Ovary (tissue), 9 donors: ENCODE results near the gene RAP1A. TPM values are rescaled to one million over a fixed set of nuclear protein-coding genes. Genes with fewer than 3 reads are reported as not detected.

Source experiments
- DNase-seq, 5 donors: peaks; one replicate each; pipeline ENCODE4 v3.0.0-alpha.2; 2019 to 2020
- H3K27ac ChIP-seq, 2 donors: fragments of 200-600 bp; one replicate each; pipeline versions ENCODE4 v1.5.1 to v1.8.0; 2019 to 2022
- H3K27me3 ChIP-seq: fragments of 200-600 bp; one replicate; pipeline ENCODE4 v1.8.0; 2022
- H3K36me3 ChIP-seq: fragments of 200-600 bp; sonication (generic); one replicate; pipeline ENCODE4 v1.5.1; 2019
- H3K4me1 ChIP-seq: one replicate; pipeline ENCODE4 v1.8.1; 2013; ENCODE audit warnings: mild to moderate bottlenecking, moderate library complexity; ENCODE audit not compliant: insufficient read depth
- H3K4me3 ChIP-seq: fragments of 200-600 bp; sonication (generic); one replicate; pipeline ENCODE4 v1.5.1; 2017
- H3K9me3 ChIP-seq, 2 donors: fragments of 200-600 bp in 1 of 2; sonication (generic) in 1 of 2; one replicate each; pipeline versions ENCODE4 v1.5.1 to v1.8.1; 2013 to 2019; ENCODE audit warnings: mild to moderate bottlenecking in 1 of 2, moderate library complexity in 1 of 2
- CTCF ChIP-seq, 3 donors: fragments of 450-650 bp in 2 of 3; fragments of 200-600 bp in 1 of 3; IDR thresholded peaks; one replicate each; pipeline versions ENCODE4 v1.5.1 to v1.8.0; 2016 to 2022; ENCODE audit warnings: antibody characterized with exemption in 3 of 3, mild to moderate bottlenecking in 1 of 3
- EP300 ChIP-seq: sonication (generic); formaldehyde crosslinking; IDR thresholded peaks from one replicate; pipeline ENCODE4 v1.6.1; 2017; ENCODE audit warnings: antibody characterized with exemption
- POLR2A ChIP-seq: fragments of 450-650 bp; IDR thresholded peaks from one replicate; pipeline ENCODE4 v1.6.1; 2017; ENCODE audit warnings: antibody characterized with exemption, mild to moderate bottlenecking, moderate library complexity
- WGBS, 3 donors: extraction: QIAGEN DNeasy Blood & Tissue Kit in 1 of 3; methylation state at CpG; one replicate each; pipeline versions ENCODE4 v1.1.5 to v1.1.7; 2013 to 2017; 5-methylcytosine and 5-hydroxymethylcytosine counted together
- intact Hi-C, 4 donors: fragments of 100-400 bp; cut with DNase I; formaldehyde crosslinking; loops; one replicate each; pipeline versions ENCODE4 v1.11.0 to v1.15.1; 2022 to 2023
- polyA plus RNA-seq, 2 donors: library from polyadenylated mRNA; stranded (reverse); fragments of 200-250 nt in 1 of 2; fragments of 350-450 nt in 1 of 2; fragmentation: Illumina TruSeq in 1 of 2; extraction: RNeasy Lipid Tissue Mini Kit (QIAGEN cat#74804) in 1 of 2; gene quantifications; one replicate each; pipeline ENCODE4 v1.2.3, GENCODE V29; 2013 to 2014
- small RNA-seq: library from RNA; depleted of rRNA; stranded (forward); fragments of <200 nt; gene quantifications from one replicate; pipeline ENCODE3, GENCODE V24; 2016
- total RNA-seq, 7 donors: library from RNA; depleted of rRNA in 2 of 7; stranded (reverse); fragments of >200 nt in 2 of 7; fragmentation: NEBNext Ultra II Directional in 3 of 7; extraction: Animal tissue kit (Norgen Biotek cat#: 25700) in 3 of 7; gene quantifications; one replicate each; pipeline versions ENCODE4 v1.1.0 to v1.2.4, GENCODE V29; 2016 to 2023
- donor health status: DM: no; HTN: no; CAD: no; lungs with moderate emphysema.
- donor health status: DM: no; HTN: no; CAD: no.
- donor health status: Bipolar disorder and iron deficiency.
- donor health status: DM: yes; HTN: yes; CAD: no.
- donor health status: DM: no; HTN: no; CAD: no.
- donor health status: DM: yes; HTN: yes; CAD: no.

The RAP1A gene
- total and polyA plus RNA-seq, 9 donors = 22.2 to 118 (median 59.1) TPM

GRCh38 chr1:111761717-111762116, 142.1 kb downstream of the RAP1A start:
- Histone ChIP-seq H3K27me3 (no peaks in the 10 kb centered on the region), H3K36me3 (no peaks in the 10 kb centered on the region), H3K9me3 (no peaks in the 10 kb centered on the region), H3K4me1 (peaks cover 1% of the 10 kb centered on the region), H3K27ac (no peak overlapping the region), H3K4me3 (no peak overlapping the region)
- DNase-seq = no peak
- no peak for TF ChIP-seq EP300
- no peak for TF ChIP-seq CTCF (IDR thresholded peaks at IDR 0.05)
- TF ChIP-seq POLR2A = no peak
- 93 to 99% (median 96%) methylated on average over 2 of the region's 2 CpGs for WGBS, 3 donors
- intact Hi-C loops = no loop called here

- Histone ChIP-seq H3K27me3 (no peaks in the 10 kb centered on the region), H3K27ac (no peak overlapping the region), H3K36me3 (no peaks in the 10 kb centered on the region), H3K4me1 (peaks cover 1% of the 10 kb centered on the region), H3K4me3 (no peak overlapping the region), H3K9me3 (no peaks in the 10 kb centered on the region)
- no peak for TF ChIP-seq CTCF (IDR thresholded peaks at IDR 0.05)
- TF ChIP-seq POLR2A = no peak
- no peak for TF ChIP-seq EP300
- WGBS, 3 donors = 74 to 86% (median 84%) methylated on average over 2 of the region's 2 CpGs
- intact Hi-C loops = no loop called here
- DNase-seq = no peak
Measured at GRCh38 chr1:111762332-111762731, 142.7 kb downstream of the RAP1A start.

Small RNA genes within 50 kb of the gene (small RNA-seq; reads per million reads assigned to genes)
- gene INKA2 (not detected), gene RNU6-151P (not detected)

Other genes starting within 250 kb of the RAP1A start
- gene OVGP1, start 192.1 kb upstream of the RAP1A start, total RNA-seq = 100 to 1,000 TPM in 2 of 7 donors, 10 to 100 TPM in 3, 1 to 10 TPM in 2; 1.8 to 518 (median 43.5) TPM
- 1 to 10 TPM; 2.3 to 3.1 TPM for gene OVGP1, start 192.1 kb upstream of the RAP1A start, polyA plus RNA-seq
- gene WDR77, start 170.5 kb upstream of the RAP1A start, total RNA-seq = 10 to 100 TPM; 14.5 to 68.4 (median 21.7) TPM
- gene WDR77, start 170.5 kb upstream of the RAP1A start, polyA plus RNA-seq = 10 to 100 TPM; 12.7 to 23.8 TPM
- gene ATP5PB, start 170.3 kb upstream of the RAP1A start, total RNA-seq = 100 to 1,000 TPM; 125 to 152 (median 136) TPM
- gene ATP5PB, start 170.3 kb upstream of the RAP1A start, polyA plus RNA-seq = 100 to 1,000 TPM; 183 to 277 TPM
- 10 to 100 TPM in 4 of 7 donors, 1 to 10 TPM in 3; 5.4 to 20.0 (median 11.0) TPM for gene C1orf162, start 145.8 kb upstream of the RAP1A start, total RNA-seq
- 10 to 100 TPM in 1 of 2 donors, 1 to 10 TPM in 1; 8.6 to 41.8 TPM for gene C1orf162, start 145.8 kb upstream of the RAP1A start, polyA plus RNA-seq
- 1 to 10 TPM; 1.4 to 7.2 (median 3.8) TPM for gene ADORA3, start 116.2 kb upstream of the RAP1A start, total RNA-seq
- gene ADORA3, start 116.2 kb upstream of the RAP1A start, polyA plus RNA-seq = 10 to 100 TPM in 1 of 2 donors, 1 to 10 TPM in 1; 2.4 to 11.1 TPM
- gene TMIGD3, start 116.2 kb upstream of the RAP1A start, total RNA-seq = 1 to 10 TPM in 4 of 7 donors, under 1 TPM in 1, not detected in 2; 0.78 to 3.2 (median 2.6) TPM
- 1 to 10 TPM in 1 of 2 donors, under 1 TPM in 1; 0.87 to 2.6 TPM for gene TMIGD3, start 116.2 kb upstream of the RAP1A start, polyA plus RNA-seq
- gene INKA2, start 119.6 kb downstream of the RAP1A start, total RNA-seq = 10 to 100 TPM in 4 of 7 donors, 1 to 10 TPM in 3; 2.9 to 22.2 (median 10.5) TPM
- 1 to 10 TPM; 2.3 to 4.1 TPM for gene INKA2, start 119.6 kb downstream of the RAP1A start, polyA plus RNA-seq
- gene DDX20, start 136.1 kb downstream of the RAP1A start, total RNA-seq = 10 to 100 TPM; 10.6 to 26.9 (median 14.5) TPM
- gene DDX20, start 136.1 kb downstream of the RAP1A start, polyA plus RNA-seq = 10 to 100 TPM in 1 of 2 donors, 1 to 10 TPM in 1; 7.3 to 10.5 TPM